Osteoblast (primary cell): ENCODE measurements around the gene MUC4. TPM values are rescaled to one million over a fixed set of nuclear protein-coding genes. Genes with fewer than 3 reads are reported as not detected.

Experiments
- DNase-seq: peaks from one replicate; pipeline ENCODE4 v3.0.0; 2011; ENCODE audit warnings: low spot score, mixed read lengths; ENCODE audit not compliant: insufficient read length; ENCODE audit errors: missing footprints
- H2AFZ ChIP-seq: 2 replicates; pipeline ENCODE4 v1.6.0; 2011; ENCODE audit warnings: mild to moderate bottlenecking, low read length
- H3K27ac ChIP-seq: 2 replicates; pipeline ENCODE4 v1.5.1; 2011; ENCODE audit warnings: mild to moderate bottlenecking, low read depth, low read length, moderate library complexity
- H3K27me3 ChIP-seq: 2 replicates; pipeline ENCODE4 v1.6.0; 2012; ENCODE audit warnings: mild to moderate bottlenecking, control low read depth, inconsistent platforms, low read length, moderate library complexity; ENCODE audit not compliant: insufficient read depth
- H3K36me3 ChIP-seq: 2 replicates; pipeline ENCODE4 v1.5.1; 2011; ENCODE audit warnings: mild to moderate bottlenecking, low read length, control low read depth, moderate library complexity; ENCODE audit not compliant: insufficient read depth
- H3K4me1 ChIP-seq: 2 replicates; pipeline ENCODE4 v1.5.1; 2011; ENCODE audit warnings: mild to moderate bottlenecking, low read length, control low read depth, moderate library complexity; ENCODE audit not compliant: insufficient read depth
- H3K4me2 ChIP-seq: 2 replicates; pipeline ENCODE4 v1.6.0; 2011; ENCODE audit warnings: mild to moderate bottlenecking, low read length; ENCODE audit not compliant: insufficient read depth
- H3K4me3 ChIP-seq: fragments of 200-600 bp; sonication (generic); 3 replicates; pipeline ENCODE4 v1.5.1; 2012; ENCODE audit warnings: mild to moderate bottlenecking, low read length, inconsistent platforms; ENCODE audit not compliant: insufficient read depth
- H3K79me2 ChIP-seq: 2 replicates; pipeline ENCODE4 v1.6.0; 2012; ENCODE audit warnings: mild to moderate bottlenecking, low read length, control low read depth, inconsistent platforms; ENCODE audit not compliant: insufficient read depth
- H3K9me3 ChIP-seq: 2 replicates; pipeline ENCODE4 v1.5.1; 2011; ENCODE audit warnings: low read depth, low read length, control low read depth
- H4K20me1 ChIP-seq: 2 replicates; pipeline ENCODE4 v1.6.0; 2012; ENCODE audit warnings: mild to moderate bottlenecking, low read length, control low read depth; ENCODE audit not compliant: insufficient read depth
- total RNA-seq: library from RNA; depleted of rRNA; stranded (reverse); fragments of >200 nt; gene quantifications from 2 replicates; pipeline ENCODE4 v1.2.3, GENCODE V29; 2012
- TF ChIP-seq, protein P1 (sequence below): IDR thresholded peaks from 2 replicates; pipeline ENCODE4 v1.5.1; 2011; ENCODE audit warnings: mild to moderate bottlenecking, low read depth, low read length, moderate library complexity; ENCODE audit errors: extremely low read depth

The MUC4 gene
- total RNA-seq, 1 donor, result not detected

DNA sequence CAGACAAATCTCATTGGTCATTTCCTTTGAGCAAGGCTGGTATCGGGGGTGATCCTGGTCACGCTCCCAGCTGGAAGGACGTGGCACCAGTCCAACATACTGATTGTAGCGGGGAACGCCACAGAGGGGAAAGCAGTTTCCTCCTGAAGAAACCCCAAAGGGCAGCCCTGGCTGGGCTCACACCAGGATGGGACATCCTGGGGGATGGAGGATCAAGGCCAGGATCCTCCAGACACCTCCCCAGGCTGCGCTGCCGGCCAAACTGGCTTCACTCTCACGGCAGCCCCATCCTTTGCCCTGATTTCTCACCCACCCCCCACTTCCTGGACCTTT, 54.3 kb downstream of the MUC4 start:
- H3K79me2 ChIP-seq, result no peaks in the 10 kb centered on the region
- no peaks in the 10 kb centered on the region for H4K20me1 ChIP-seq
- H2AFZ ChIP-seq, result no peak overlapping the region
- H3K9me3 ChIP-seq, result no peaks in the 10 kb centered on the region
- no peak overlapping the region for H3K4me2 ChIP-seq
- no peaks in the 10 kb centered on the region for H3K4me1 ChIP-seq
- H3K27me3 ChIP-seq, result peaks cover 32% of the 10 kb centered on the region
- H3K36me3 ChIP-seq, result no peaks in the 10 kb centered on the region
- no peak overlapping the region for H3K4me3 ChIP-seq
- peak; percentile 80 for DNase-seq
- H3K27ac ChIP-seq, result no peak overlapping the region
- TF ChIP-seq, protein P1, sequence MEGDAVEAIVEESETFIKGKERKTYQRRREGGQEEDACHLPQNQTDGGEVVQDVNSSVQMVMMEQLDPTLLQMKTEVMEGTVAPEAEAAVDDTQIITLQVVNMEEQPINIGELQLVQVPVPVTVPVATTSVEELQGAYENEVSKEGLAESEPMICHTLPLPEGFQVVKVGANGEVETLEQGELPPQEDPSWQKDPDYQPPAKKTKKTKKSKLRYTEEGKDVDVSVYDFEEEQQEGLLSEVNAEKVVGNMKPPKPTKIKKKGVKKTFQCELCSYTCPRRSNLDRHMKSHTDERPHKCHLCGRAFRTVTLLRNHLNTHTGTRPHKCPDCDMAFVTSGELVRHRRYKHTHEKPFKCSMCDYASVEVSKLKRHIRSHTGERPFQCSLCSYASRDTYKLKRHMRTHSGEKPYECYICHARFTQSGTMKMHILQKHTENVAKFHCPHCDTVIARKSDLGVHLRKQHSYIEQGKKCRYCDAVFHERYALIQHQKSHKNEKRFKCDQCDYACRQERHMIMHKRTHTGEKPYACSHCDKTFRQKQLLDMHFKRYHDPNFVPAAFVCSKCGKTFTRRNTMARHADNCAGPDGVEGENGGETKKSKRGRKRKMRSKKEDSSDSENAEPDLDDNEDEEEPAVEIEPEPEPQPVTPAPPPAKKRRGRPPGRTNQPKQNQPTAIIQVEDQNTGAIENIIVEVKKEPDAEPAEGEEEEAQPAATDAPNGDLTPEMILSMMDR, result no peak

DNA sequence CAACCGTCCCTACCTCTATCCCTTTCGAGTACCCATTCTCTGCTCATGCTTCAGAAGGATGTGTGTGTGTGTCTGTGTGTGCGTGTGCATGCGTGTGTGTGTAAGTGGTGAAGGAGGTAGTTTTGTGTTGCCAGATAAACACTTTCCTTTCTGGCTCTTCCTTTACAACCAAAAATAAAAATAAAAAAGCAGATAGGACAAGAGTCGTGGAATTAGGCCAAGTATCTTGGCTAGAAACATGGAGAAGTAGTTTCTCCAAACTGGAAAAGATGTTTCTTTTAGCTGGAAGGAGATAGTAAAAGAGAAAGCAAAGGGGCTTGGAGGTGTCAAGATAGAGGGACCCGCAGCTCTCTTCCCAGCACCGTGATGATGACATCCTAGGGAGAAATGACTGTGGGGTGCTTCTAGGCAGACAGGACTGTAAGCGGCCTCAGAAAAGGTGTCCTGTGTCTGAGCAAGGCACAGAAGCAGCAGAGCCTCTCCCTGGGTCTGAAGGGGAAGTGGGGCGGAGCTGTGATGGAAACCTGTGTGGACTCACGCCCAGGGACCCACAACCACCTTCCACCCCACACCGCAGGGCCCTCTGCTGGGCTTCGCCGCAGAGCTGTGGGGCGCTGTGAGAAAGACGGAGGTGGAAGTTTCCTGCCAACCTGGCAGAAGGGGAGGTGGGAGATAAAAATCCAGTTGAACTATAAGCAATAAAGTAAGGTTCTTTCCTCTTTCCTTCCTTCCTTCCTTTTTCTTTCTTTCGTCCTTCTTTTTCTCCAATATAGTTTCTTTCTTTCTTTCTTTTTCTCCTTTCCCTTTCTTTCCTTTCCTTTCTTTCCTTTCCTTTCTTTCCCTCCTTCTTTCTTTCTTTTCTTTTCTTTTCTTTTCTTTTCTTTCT, 55.7 kb downstream of the MUC4 start:
- no peak overlapping the region for H3K27ac ChIP-seq
- TF ChIP-seq, protein P1, result no peak
- no peak overlapping the region for H3K4me2 ChIP-seq
- H2AFZ ChIP-seq, result no peak overlapping the region
- no peaks in the 10 kb centered on the region for H3K9me3 ChIP-seq
- H3K27me3 ChIP-seq, result peaks cover 26% of the 10 kb centered on the region
- H3K4me1 ChIP-seq, result no peaks in the 10 kb centered on the region
- H3K4me3 ChIP-seq, result no peak overlapping the region
- peak; percentile 74 for DNase-seq
- no peaks in the 10 kb centered on the region for H3K36me3 ChIP-seq
- H3K79me2 ChIP-seq, result no peaks in the 10 kb centered on the region
- H4K20me1 ChIP-seq, result no peaks in the 10 kb centered on the region

- no peak overlapping the region for H3K27ac ChIP-seq
- H3K36me3 ChIP-seq, result no peaks in the 10 kb centered on the region
- H4K20me1 ChIP-seq, result no peaks in the 10 kb centered on the region
- no peaks in the 10 kb centered on the region for H3K79me2 ChIP-seq
- TF ChIP-seq, protein P1, result no peak
- DNase-seq, result no peak
- no peaks in the 10 kb centered on the region for H3K4me1 ChIP-seq
- H3K27me3 ChIP-seq, result peaks cover 22% of the 10 kb centered on the region
- no peaks in the 10 kb centered on the region for H3K9me3 ChIP-seq
- H2AFZ ChIP-seq, result no peak overlapping the region
- no peak overlapping the region for H3K4me2 ChIP-seq
- no peak overlapping the region for H3K4me3 ChIP-seq
Observed at GRCh38 chr3:195755391-195755790, 56.3 kb downstream of the MUC4 start.

DNA sequence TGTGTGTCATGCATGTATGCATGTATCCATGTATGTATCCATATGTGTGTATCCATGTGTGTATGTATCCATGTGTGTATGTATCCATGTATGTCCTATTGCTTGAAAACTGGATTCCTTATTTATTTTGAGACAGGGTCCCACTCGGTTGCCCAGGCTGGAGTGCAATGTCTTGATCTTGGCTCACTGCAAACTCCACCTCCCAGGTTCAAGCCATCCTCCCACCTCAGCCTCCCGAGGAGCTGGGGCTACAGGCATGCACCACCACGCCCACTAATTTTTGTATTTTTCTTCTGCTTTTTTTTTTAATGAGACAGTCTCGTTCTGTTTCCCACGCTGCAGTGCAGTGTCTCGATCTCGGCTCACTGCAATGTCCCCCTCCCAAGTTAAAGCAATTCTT, 56.8 kb downstream of the MUC4 start:
- H3K9me3 ChIP-seq, result no peaks in the 10 kb centered on the region
- H3K4me1 ChIP-seq, result no peaks in the 10 kb centered on the region
- no peaks in the 10 kb centered on the region for H3K36me3 ChIP-seq
- TF ChIP-seq, protein P1, result no peak
- H3K4me2 ChIP-seq, result no peak overlapping the region
- H3K4me3 ChIP-seq, result no peak overlapping the region
- H3K79me2 ChIP-seq, result no peaks in the 10 kb centered on the region
- no peak for DNase-seq
- H3K27ac ChIP-seq, result no peak overlapping the region
- peaks cover 22% of the 10 kb centered on the region for H3K27me3 ChIP-seq
- H2AFZ ChIP-seq, result no peak overlapping the region
- no peaks in the 10 kb centered on the region for H4K20me1 ChIP-seq
